Spinal cord (tissue), 10 donors: ENCODE data around the gene LHFPL6. TPM values are rescaled to one million over a fixed set of nuclear protein-coding genes. Genes with fewer than 3 reads are reported as not detected.

Experiments
- DNase-seq, 6 donors: peaks; one replicate each; pipeline versions ENCODE4 v3.0.0 to v3.0.0-alpha.2; 2013 to 2015; ENCODE audit warnings: low spot score in 6 of 6, low read depth in 4 of 6
- H3K27ac ChIP-seq: one replicate; pipeline ENCODE4 v1.5.1; 2013; ENCODE audit warnings: low read depth, low read length, control low read depth
- H3K27me3 ChIP-seq: one replicate; pipeline ENCODE4 v1.6.1; 2013; ENCODE audit warnings: low read length; ENCODE audit not compliant: control insufficient read depth, insufficient read depth
- H3K36me3 ChIP-seq: one replicate; pipeline ENCODE4 v1.6.1; 2013; ENCODE audit warnings: low read length; ENCODE audit not compliant: control insufficient read depth, insufficient read depth
- H3K4me1 ChIP-seq: one replicate; pipeline ENCODE4 v1.6.1; 2013; ENCODE audit warnings: low read length; ENCODE audit not compliant: control insufficient read depth, insufficient read depth
- H3K4me3 ChIP-seq: one replicate; pipeline ENCODE4 v1.5.1; 2013; ENCODE audit warnings: low read depth, low read length, control low read depth
- H3K9me3 ChIP-seq: one replicate; pipeline ENCODE4 v1.6.1; 2013; ENCODE audit warnings: low read length; ENCODE audit not compliant: control insufficient read depth, insufficient read depth
- WGBS: methylation state at CpG from one replicate; pipeline ENCODE4 v1.1.5; 2013; ENCODE audit warnings: missing lambda C conversion rate; ENCODE audit not compliant: insufficient coverage; 5-methylcytosine and 5-hydroxymethylcytosine counted together
- polyA plus RNA-seq, 2 donors: library from polyadenylated mRNA; unstranded; fragments of 120-200 nt; gene quantifications; one replicate each; pipeline ENCODE4 v1.2.1, GENCODE V29; 2013; ENCODE audit not compliant: insufficient read length in 2 of 2
- total RNA-seq, 2 donors: library from RNA; depleted of rRNA in 1 of 2; stranded (reverse); fragments of 120-200 nt in 1 of 2; fragments of >200 nt in 1 of 2; gene quantifications; one replicate each; pipeline versions ENCODE4 v1.2.3 to v1.2.4, GENCODE V29; 2013 to 2014
- donor health status: healthy.

Gene LHFPL6
- total and polyA plus RNA-seq, 4 donors: 49.6 to 190 (median 66.4) TPM

- H3K4me3 ChIP-seq: no peak overlapping the region
- no peaks in the 10 kb centered on the region for H3K27me3 ChIP-seq
- WGBS: 0% methylated on average over 3 of the region's 10 CpGs
- no peaks in the 10 kb centered on the region for H3K4me1 ChIP-seq
- DNase-seq: peak in 4 of 6 donors; percentile 62 to 96 (median 84)
- H3K27ac ChIP-seq: no peak overlapping the region
- no peaks in the 10 kb centered on the region for H3K9me3 ChIP-seq
- no peaks in the 10 kb centered on the region for H3K36me3 ChIP-seq
These were observed 13.2 kb upstream of the LHFPL6 start for GRCh38 chr13:39616087-39616694.

- H3K4me3 ChIP-seq: no peak overlapping the region
- WGBS: no CpG with 5 or more reads among the region's 5 CpGs
- H3K9me3 ChIP-seq: no peaks in the 10 kb centered on the region
- no peaks in the 10 kb centered on the region for H3K4me1 ChIP-seq
- DNase-seq: peak in 4 of 6 donors; percentile 66 to 96 (median 80)
- no peaks in the 10 kb centered on the region for H3K27me3 ChIP-seq
- no peak overlapping the region for H3K27ac ChIP-seq
- H3K36me3 ChIP-seq: no peaks in the 10 kb centered on the region
These were observed 9.1 kb upstream of the LHFPL6 start for GRCh38 chr13:39612023-39612637.

DNA sequence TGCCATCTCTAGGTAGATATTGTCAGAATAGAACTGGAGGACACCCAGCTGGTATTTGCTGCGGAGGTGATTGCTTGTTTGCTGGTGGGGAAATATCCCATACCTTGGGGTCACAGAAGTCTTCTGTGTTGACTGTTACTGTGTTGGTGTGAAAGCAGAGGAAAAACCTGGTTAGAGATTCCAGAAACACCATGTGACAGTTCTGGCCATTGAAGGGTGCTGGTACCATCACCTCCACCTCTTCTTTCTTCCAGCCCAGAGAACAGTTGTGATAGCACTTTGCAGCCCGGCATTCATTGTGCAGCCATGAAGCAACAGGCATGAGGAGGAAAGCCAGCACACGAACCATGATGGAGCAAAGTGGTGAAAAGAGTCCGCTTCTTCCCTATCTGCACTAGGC lies 4.9 kb upstream of the LHFPL6 start:
- Histone ChIP-seq H3K36me3 (no peaks in the 10 kb centered on the region), H3K4me1 (no peaks in the 10 kb centered on the region), H3K27me3 (no peaks in the 10 kb centered on the region), H3K27ac (no peak overlapping the region), H3K4me3 (no peak overlapping the region), H3K9me3 (no peaks in the 10 kb centered on the region)
- DNase-seq: no peak
- WGBS: 100% methylated on average over 3 of the region's 4 CpGs

DNA sequence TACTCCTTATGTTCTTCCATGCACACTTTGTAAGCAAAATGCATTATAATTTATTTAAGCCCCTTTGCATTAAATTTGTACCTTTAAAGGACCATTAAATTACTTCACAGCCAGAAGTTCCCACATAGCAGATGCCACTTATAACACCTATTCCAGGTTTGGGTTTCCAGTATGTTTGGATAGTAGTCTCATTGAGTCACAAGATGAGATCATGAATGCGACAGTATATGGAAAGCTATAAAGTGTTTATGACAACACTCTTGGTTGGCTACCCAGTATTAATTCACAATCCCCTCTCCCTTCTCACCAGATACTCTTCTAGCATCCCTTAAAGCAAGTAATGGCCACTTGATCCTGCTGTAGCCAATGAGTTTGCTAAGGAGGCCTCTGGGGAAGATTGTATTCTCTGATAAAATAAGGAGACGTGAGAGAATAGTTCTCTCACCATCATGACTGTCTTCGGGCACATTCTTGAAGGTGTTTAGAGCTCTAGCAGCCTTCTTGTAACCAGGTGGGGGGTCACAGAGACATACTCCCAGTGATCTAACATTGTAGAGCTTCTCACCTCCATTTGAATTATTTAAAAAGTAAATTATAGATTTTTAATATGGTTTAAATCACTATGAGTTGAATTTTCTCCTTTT lies 2.8 kb upstream of the LHFPL6 start:
- Histone ChIP-seq H3K9me3 (no peaks in the 10 kb centered on the region), H3K27ac (no peak overlapping the region), H3K4me1 (peaks cover 7% of the 10 kb centered on the region), H3K4me3 (no peak overlapping the region), H3K36me3 (no peaks in the 10 kb centered on the region), H3K27me3 (peaks cover 3% of the 10 kb centered on the region)
- no CpG with 5 or more reads among the region's 3 CpGs for WGBS
- DNase-seq: no peak

GRCh38 chr13:39604756-39605155 lies 1.8 kb upstream of the LHFPL6 start:
- Histone ChIP-seq H3K36me3 (no peaks in the 10 kb centered on the region), H3K4me1 (peaks cover 9% of the 10 kb centered on the region), H3K4me3 (no peak overlapping the region), H3K27me3 (peaks cover 5% of the 10 kb centered on the region), H3K27ac (no peak overlapping the region), H3K9me3 (no peaks in the 10 kb centered on the region)
- DNase-seq: peak in 1 of 6 donors; percentile 66
- no CpG with 5 or more reads among the region's 5 CpGs for WGBS

GRCh38 chr13:39603424-39603947 lies 493 bp upstream of the LHFPL6 start:
- Histone ChIP-seq H3K27ac (peak overlapping the region; percentile 93), H3K27me3 (peaks cover 5% of the 10 kb centered on the region), H3K4me3 (peak overlapping the region; percentile 91), H3K4me1 (peaks cover 9% of the 10 kb centered on the region), H3K9me3 (no peaks in the 10 kb centered on the region), H3K36me3 (no peaks in the 10 kb centered on the region)
- WGBS: 0% methylated on average over 14 of the region's 15 CpGs
- DNase-seq: no peak

DNA sequence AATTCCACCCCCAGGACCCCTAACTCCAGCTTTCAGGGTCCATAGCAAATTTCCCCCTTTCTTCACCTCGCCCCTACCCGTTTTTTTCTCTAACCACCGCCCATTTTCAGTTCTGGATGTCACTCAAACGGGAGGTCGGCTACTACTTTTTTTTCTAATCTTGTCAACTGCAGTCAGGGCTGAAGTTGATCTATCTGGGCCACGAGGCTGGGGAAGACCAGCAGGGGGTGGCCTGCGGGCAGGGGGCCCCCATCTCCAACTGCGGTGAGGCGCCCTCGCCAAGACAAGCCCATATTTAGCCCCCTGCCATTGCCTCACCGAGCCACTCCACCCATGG lies 748 bp downstream of the LHFPL6 start:
- no peak for DNase-seq
- H3K27ac ChIP-seq: peak overlapping the region; percentile 93
- peaks cover 5% of the 10 kb centered on the region for H3K27me3 ChIP-seq
- 0% methylated on average over 6 of the region's 11 CpGs for WGBS
- H3K36me3 ChIP-seq: no peaks in the 10 kb centered on the region
- peaks cover 9% of the 10 kb centered on the region for H3K4me1 ChIP-seq
- H3K9me3 ChIP-seq: no peaks in the 10 kb centered on the region
- H3K4me3 ChIP-seq: peak overlapping the region; percentile 91

DNA sequence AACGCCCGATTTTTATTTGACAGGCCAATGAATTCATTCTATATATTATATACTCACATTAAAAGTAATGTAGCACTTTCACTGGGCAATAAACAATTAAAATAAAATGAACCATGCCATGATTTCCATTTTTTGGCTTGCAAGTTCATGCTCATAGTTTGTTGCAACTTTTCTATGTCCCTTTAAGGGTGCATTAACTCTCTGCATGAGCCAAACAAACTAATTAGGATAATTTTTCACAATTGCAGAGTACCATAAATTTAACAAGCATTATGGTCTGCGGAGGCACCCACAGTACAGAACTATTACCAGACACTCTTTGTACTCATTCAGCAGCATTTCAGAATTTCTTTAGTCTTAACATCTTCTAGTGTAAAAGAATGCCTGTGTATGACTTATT lies 1.4 kb downstream of the LHFPL6 start:
- peaks cover 5% of the 10 kb centered on the region for H3K27me3 ChIP-seq
- no peaks in the 10 kb centered on the region for H3K36me3 ChIP-seq
- peaks cover 9% of the 10 kb centered on the region for H3K4me1 ChIP-seq
- peak overlapping the region; percentile 91 for H3K4me3 ChIP-seq
- DNase-seq: no peak
- no peak overlapping the region for H3K27ac ChIP-seq
- WGBS: no CpG with 5 or more reads among the region's 3 CpGs
- no peaks in the 10 kb centered on the region for H3K9me3 ChIP-seq

- peak in 3 of 6 donors; percentile 38 to 71 (median 62) for DNase-seq
- Histone ChIP-seq H3K27me3 (peaks cover 5% of the 10 kb centered on the region), H3K36me3 (no peaks in the 10 kb centered on the region), H3K4me1 (peaks cover 9% of the 10 kb centered on the region), H3K9me3 (no peaks in the 10 kb centered on the region), H3K27ac (peak overlapping the region; percentile 48), H3K4me3 (peak overlapping the region; percentile 91)
- 21% methylated on average over 9 of the region's 9 CpGs for WGBS
These were observed 2.2 kb downstream of the LHFPL6 start for GRCh38 chr13:39600766-39601165.
